Liver (tissue), 3 donors: ENCODE results near the gene TNFAIP6.

Experiments
- EGR1 ChIP-seq, 2 donors: IDR thresholded peaks; 2 replicates each; pipeline ENCODE4 v1.6.1; 2016 to 2018; ENCODE audit warnings: antibody characterized with exemption in 2 of 2, low read depth in 2 of 2
- GABPA ChIP-seq, 2 donors: IDR thresholded peaks in 1 of 2; conservative IDR thresholded peaks in 1 of 2; 2 replicates each; pipeline ENCODE4 v1.6.1; 2016; ENCODE audit warnings: antibody characterized with exemption in 2 of 2, mild to moderate bottlenecking in 1 of 2, moderate library complexity in 1 of 2
- HNF4A ChIP-seq, 2 donors: conservative IDR thresholded peaks; 2 replicates each; pipeline ENCODE4 v1.6.1; 2016; ENCODE audit warnings: antibody characterized with exemption in 2 of 2, mild to moderate bottlenecking in 2 of 2
- JUND ChIP-seq, 2 donors: IDR thresholded peaks; 2 replicates each; pipeline ENCODE4 v1.6.1; 2016; ENCODE audit warnings: antibody characterized with exemption in 2 of 2
- RAD21 ChIP-seq, 2 donors: IDR thresholded peaks; 2 replicates each; pipeline ENCODE4 v1.6.1; 2016; ENCODE audit warnings: antibody characterized with exemption in 2 of 2, mild to moderate bottlenecking in 2 of 2
- RXRA ChIP-seq, 2 donors: IDR thresholded peaks; 2 replicates each; pipeline ENCODE4 v1.6.1; 2017 to 2018; ENCODE audit warnings: antibody characterized with exemption in 2 of 2, mild to moderate bottlenecking in 1 of 2
- SP1 ChIP-seq: IDR thresholded peaks from 2 replicates; pipeline ENCODE4 v1.6.1; 2018; ENCODE audit warnings: antibody characterized with exemption, mild to moderate bottlenecking
- TAF1 ChIP-seq: conservative IDR thresholded peaks from 2 replicates; pipeline ENCODE4 v1.6.1; 2016; ENCODE audit warnings: antibody characterized with exemption, mild to moderate bottlenecking
- YY1 ChIP-seq: IDR thresholded peaks from 2 replicates; pipeline ENCODE4 v1.6.1; 2016; ENCODE audit warnings: antibody characterized with exemption, mild to moderate bottlenecking
- TF ChIP-seq, protein P1 (sequence below): fragments of 150-350 bp; IDR thresholded peaks from 2 replicates; pipeline ENCODE4 v1.5.1; 2017; ENCODE audit warnings: improper control_type of control experiment, low read depth, low read length; ENCODE audit not compliant: missing input control
- TF ChIP-seq, protein P2 (sequence below): IDR thresholded peaks from 2 replicates; pipeline ENCODE4 v1.6.1; 2016; ENCODE audit warnings: antibody characterized with exemption, mild to moderate bottlenecking
- TF ChIP-seq, protein P3 (sequence below): IDR thresholded peaks from 2 replicates; pipeline ENCODE4 v1.6.1; 2016; ENCODE audit warnings: antibody characterized with exemption
- TF ChIP-seq, protein P4 (sequence below): IDR thresholded peaks from 2 replicates; pipeline ENCODE4 v1.6.1; 2016; ENCODE audit warnings: antibody characterized with exemption
- donor health status: healthy.
- donor health status: healthy.

DNA sequence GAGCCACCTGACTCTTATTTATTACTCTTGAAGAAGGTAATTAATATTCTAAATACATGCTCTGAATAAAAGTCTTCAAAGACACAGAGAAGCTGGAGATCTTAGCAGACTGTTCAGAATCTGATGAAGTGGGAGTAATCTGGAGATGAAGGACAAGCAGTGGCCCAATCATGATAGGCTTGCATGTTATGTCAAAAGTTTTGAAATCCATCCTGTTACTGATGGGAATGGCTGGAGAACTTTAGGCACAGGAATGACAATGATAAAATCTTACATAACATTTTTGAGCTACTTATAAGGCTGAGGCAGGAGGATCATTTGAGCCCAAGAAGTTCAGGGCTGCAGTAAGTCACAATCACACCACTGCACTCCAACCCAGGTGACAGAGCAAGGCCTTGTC is 49.9 kb downstream of the TNFAIP6 start:
- TF ChIP-seq, protein P1, sequence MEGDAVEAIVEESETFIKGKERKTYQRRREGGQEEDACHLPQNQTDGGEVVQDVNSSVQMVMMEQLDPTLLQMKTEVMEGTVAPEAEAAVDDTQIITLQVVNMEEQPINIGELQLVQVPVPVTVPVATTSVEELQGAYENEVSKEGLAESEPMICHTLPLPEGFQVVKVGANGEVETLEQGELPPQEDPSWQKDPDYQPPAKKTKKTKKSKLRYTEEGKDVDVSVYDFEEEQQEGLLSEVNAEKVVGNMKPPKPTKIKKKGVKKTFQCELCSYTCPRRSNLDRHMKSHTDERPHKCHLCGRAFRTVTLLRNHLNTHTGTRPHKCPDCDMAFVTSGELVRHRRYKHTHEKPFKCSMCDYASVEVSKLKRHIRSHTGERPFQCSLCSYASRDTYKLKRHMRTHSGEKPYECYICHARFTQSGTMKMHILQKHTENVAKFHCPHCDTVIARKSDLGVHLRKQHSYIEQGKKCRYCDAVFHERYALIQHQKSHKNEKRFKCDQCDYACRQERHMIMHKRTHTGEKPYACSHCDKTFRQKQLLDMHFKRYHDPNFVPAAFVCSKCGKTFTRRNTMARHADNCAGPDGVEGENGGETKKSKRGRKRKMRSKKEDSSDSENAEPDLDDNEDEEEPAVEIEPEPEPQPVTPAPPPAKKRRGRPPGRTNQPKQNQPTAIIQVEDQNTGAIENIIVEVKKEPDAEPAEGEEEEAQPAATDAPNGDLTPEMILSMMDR = no peak
- TF ChIP-seq RXRA (IDR thresholded peaks at IDR 0.05) (no peak), GABPA (IDR thresholded peaks at IDR 0.05 in 1 of 2, conservative IDR thresholded peaks at IDR 0.05 in 1 of 2) (no peak), JUND (IDR thresholded peaks at IDR 0.05) (no peak), EGR1 (IDR thresholded peaks at IDR 0.05; ENCODE audit: low read depth in 2 of 2) (no peak), RAD21 (IDR thresholded peaks at IDR 0.05) (no peak), YY1 (no peak), TAF1 (no peak), SP1 (no peak), HNF4A (conservative IDR thresholded peaks at IDR 0.05) (no peak)
- TF ChIP-seq, protein P2, sequence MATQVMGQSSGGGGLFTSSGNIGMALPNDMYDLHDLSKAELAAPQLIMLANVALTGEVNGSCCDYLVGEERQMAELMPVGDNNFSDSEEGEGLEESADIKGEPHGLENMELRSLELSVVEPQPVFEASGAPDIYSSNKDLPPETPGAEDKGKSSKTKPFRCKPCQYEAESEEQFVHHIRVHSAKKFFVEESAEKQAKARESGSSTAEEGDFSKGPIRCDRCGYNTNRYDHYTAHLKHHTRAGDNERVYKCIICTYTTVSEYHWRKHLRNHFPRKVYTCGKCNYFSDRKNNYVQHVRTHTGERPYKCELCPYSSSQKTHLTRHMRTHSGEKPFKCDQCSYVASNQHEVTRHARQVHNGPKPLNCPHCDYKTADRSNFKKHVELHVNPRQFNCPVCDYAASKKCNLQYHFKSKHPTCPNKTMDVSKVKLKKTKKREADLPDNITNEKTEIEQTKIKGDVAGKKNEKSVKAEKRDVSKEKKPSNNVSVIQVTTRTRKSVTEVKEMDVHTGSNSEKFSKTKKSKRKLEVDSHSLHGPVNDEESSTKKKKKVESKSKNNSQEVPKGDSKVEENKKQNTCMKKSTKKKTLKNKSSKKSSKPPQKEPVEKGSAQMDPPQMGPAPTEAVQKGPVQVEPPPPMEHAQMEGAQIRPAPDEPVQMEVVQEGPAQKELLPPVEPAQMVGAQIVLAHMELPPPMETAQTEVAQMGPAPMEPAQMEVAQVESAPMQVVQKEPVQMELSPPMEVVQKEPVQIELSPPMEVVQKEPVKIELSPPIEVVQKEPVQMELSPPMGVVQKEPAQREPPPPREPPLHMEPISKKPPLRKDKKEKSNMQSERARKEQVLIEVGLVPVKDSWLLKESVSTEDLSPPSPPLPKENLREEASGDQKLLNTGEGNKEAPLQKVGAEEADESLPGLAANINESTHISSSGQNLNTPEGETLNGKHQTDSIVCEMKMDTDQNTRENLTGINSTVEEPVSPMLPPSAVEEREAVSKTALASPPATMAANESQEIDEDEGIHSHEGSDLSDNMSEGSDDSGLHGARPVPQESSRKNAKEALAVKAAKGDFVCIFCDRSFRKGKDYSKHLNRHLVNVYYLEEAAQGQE = no peak
- TF ChIP-seq, protein P3, sequence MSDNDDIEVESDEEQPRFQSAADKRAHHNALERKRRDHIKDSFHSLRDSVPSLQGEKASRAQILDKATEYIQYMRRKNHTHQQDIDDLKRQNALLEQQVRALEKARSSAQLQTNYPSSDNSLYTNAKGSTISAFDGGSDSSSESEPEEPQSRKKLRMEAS = no peak
- TF ChIP-seq, protein P4, sequence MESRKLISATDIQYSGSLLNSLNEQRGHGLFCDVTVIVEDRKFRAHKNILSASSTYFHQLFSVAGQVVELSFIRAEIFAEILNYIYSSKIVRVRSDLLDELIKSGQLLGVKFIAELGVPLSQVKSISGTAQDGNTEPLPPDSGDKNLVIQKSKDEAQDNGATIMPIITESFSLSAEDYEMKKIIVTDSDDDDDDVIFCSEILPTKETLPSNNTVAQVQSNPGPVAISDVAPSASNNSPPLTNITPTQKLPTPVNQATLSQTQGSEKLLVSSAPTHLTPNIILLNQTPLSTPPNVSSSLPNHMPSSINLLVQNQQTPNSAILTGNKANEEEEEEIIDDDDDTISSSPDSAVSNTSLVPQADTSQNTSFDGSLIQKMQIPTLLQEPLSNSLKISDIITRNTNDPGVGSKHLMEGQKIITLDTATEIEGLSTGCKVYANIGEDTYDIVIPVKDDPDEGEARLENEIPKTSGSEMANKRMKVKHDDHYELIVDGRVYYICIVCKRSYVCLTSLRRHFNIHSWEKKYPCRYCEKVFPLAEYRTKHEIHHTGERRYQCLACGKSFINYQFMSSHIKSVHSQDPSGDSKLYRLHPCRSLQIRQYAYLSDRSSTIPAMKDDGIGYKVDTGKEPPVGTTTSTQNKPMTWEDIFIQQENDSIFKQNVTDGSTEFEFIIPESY = no peak
